ENCODE measurements around the gene DLG5. TPM values are rescaled to one million over a fixed set of nuclear protein-coding genes. Genes with fewer than 3 reads are reported as not detected.
A peak's percentile ranks its signal among the peaks of the same experiment; 100 is the strongest.

Gene DLG5
- total RNA-seq, 4 donors from 2014 or later: 28.6 to 51.2 (median 40.3) TPM

DNA sequence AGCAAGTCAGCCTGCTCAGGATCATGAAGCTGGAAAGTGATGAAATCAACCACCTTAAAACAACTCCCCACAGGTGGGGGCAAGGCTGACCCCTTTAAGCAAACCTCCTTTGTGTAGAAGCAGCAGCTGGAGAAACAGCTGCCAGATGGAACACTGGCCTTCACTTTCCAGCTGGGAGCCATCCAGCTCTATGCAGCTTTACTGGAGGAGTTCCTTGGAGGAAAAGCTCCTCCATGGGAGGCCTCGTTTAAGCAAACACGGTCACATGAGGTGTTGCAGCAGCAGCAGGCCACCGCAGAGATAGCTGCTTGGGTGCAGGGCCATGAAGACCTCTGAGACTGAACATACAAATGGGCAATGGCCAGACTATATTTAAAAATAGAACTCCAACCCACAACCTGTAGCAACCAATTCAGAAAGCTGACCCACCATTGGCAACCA, 13.0 kb upstream of the DLG5 start:
- DNase-seq: peak; percentile 59 to 67
- no peaks in the 10 kb centered on the region for H3K27me3 ChIP-seq
- TF ChIP-seq, protein P1, sequence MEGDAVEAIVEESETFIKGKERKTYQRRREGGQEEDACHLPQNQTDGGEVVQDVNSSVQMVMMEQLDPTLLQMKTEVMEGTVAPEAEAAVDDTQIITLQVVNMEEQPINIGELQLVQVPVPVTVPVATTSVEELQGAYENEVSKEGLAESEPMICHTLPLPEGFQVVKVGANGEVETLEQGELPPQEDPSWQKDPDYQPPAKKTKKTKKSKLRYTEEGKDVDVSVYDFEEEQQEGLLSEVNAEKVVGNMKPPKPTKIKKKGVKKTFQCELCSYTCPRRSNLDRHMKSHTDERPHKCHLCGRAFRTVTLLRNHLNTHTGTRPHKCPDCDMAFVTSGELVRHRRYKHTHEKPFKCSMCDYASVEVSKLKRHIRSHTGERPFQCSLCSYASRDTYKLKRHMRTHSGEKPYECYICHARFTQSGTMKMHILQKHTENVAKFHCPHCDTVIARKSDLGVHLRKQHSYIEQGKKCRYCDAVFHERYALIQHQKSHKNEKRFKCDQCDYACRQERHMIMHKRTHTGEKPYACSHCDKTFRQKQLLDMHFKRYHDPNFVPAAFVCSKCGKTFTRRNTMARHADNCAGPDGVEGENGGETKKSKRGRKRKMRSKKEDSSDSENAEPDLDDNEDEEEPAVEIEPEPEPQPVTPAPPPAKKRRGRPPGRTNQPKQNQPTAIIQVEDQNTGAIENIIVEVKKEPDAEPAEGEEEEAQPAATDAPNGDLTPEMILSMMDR (IDR thresholded peaks at IDR 0.05 in 4 of 5, conservative IDR thresholded peaks at IDR 0.05 in 1 of 5): no peak
- no peak for TF ChIP-seq POLR2A (IDR thresholded peaks at IDR 0.05)
- intact Hi-C loops (cut with DNase I; ENCODE audit: low total_unique reads) (no loop called here), in situ Hi-C loops (cut with MboI; ENCODE audit: low sequenced_read_pairs in 4 of 4) (no loop called here)
- peak overlapping the region; percentile 39 to 52 (median 48) for H3K27ac ChIP-seq
- no peak overlapping the region for H3K4me3 ChIP-seq
- peak; percentile 44 to 55 for ATAC-seq
- H3K36me3 ChIP-seq: no peaks in the 10 kb centered on the region
- H3K4me1 ChIP-seq: peaks cover 6 to 12% of the 10 kb centered on the region in 2 donors
- H3K9me3 ChIP-seq: no peaks in the 10 kb centered on the region

DNA sequence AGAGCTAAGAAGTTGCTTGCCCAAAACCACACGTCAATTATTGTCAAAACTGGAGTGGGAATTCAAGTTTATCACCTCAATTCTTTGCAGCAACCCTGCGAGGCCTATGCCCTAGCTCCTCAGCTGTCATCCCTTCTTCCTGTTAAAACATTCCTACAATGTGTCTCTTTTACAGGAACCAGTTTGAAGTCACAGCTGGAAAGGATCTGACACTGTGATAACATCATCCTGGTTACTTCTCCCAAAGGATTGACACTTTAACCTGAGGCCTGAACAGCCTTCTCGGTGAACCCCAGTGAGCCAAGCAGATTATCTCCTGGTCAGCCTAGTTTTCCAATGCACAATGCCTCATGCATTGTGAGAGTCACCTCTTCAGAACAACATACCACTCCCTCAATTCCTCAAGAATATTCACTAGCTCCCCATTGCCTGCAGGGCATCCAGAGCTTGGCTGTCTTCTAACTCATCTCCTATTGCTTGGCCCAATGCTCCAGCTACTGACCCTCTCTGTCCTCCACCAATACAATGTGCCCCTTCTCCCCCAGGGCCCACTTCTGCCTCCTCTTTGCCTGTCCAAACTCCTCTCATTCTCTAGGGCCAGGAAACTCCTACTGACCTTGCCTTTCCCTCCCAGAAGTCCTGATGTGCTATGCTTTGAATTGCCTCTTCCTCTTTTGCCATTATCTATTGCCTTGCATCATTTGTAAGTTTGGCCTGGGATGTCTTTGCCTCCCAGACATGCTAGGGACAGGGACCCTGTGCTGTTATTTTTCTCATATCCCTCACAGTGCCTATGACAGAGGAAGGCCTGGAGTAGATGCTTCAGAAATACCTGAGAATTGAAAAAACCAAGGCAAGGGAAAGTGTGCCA, 10.4 kb upstream of the DLG5 start:
- no peak for TF ChIP-seq POLR2A (IDR thresholded peaks at IDR 0.05)
- TF ChIP-seq, protein P1 (IDR thresholded peaks at IDR 0.05 in 4 of 5, conservative IDR thresholded peaks at IDR 0.05 in 1 of 5): no peak
- ATAC-seq (no peak), DNase-seq (no peak)
- no peaks in the 10 kb centered on the region for H3K36me3 ChIP-seq
- H3K9me3 ChIP-seq: no peaks in the 10 kb centered on the region
- H3K4me1 ChIP-seq: peaks cover 6 to 8% of the 10 kb centered on the region in 2 donors
- in situ Hi-C loops (cut with MboI; ENCODE audit: low sequenced_read_pairs in 4 of 4) (no loop called here), intact Hi-C loops (cut with DNase I; ENCODE audit: low total_unique reads) (no loop called here)
- H3K27me3 ChIP-seq: no peaks in the 10 kb centered on the region
- no peak overlapping the region for H3K27ac ChIP-seq
- H3K4me3 ChIP-seq: no peak overlapping the region

DNA sequence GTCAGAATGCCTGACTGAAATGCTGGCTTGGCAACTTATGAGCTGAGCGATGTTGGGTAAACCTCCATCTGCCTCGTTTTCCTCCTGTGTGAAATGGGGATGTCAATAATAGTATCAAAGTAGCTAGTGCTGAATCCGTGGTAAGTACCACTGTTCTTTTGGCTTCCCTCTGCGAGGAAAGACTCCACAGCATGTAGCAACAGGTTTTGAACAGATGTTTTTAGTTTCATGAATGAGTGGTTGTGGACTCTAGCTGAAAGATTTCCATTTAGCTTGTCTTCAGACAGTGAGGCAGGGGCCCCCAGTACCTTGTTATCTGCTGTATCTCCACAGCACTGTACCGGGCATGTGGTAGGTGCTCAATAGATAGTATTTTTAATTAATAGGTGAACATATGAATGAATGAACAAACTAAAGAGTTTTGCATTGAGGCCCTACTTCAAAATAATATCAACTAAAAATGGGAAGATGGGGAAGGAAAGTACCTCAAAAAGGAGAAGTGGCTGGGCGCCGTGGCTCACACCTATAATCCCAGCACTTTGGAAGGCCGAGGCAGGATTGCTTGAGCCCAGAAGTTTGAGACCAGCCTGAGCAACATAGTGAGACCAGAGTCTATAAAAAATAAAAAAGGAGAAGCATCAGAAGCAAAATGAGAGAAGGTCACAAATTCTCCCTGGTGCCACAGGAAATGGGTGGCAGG, 5.6 kb upstream of the DLG5 start:
- Histone ChIP-seq H3K36me3 (no peaks in the 10 kb centered on the region), H3K27me3 (no peaks in the 10 kb centered on the region), H3K4me1 (peaks cover 0 to 5% of the 10 kb centered on the region in 2 donors), H3K27ac (no peak overlapping the region), H3K9me3 (no peaks in the 10 kb centered on the region), H3K4me3 (no peak overlapping the region)
- no peak for TF ChIP-seq POLR2A (IDR thresholded peaks at IDR 0.05)
- TF ChIP-seq, protein P1 (IDR thresholded peaks at IDR 0.05 in 4 of 5, conservative IDR thresholded peaks at IDR 0.05 in 1 of 5): no peak
- DNase-seq (no peak), ATAC-seq (no peak)
- in situ Hi-C loops (cut with MboI; ENCODE audit: low sequenced_read_pairs in 4 of 4) (no loop called here), intact Hi-C loops (cut with DNase I; ENCODE audit: low total_unique reads) (no loop called here)

DNA sequence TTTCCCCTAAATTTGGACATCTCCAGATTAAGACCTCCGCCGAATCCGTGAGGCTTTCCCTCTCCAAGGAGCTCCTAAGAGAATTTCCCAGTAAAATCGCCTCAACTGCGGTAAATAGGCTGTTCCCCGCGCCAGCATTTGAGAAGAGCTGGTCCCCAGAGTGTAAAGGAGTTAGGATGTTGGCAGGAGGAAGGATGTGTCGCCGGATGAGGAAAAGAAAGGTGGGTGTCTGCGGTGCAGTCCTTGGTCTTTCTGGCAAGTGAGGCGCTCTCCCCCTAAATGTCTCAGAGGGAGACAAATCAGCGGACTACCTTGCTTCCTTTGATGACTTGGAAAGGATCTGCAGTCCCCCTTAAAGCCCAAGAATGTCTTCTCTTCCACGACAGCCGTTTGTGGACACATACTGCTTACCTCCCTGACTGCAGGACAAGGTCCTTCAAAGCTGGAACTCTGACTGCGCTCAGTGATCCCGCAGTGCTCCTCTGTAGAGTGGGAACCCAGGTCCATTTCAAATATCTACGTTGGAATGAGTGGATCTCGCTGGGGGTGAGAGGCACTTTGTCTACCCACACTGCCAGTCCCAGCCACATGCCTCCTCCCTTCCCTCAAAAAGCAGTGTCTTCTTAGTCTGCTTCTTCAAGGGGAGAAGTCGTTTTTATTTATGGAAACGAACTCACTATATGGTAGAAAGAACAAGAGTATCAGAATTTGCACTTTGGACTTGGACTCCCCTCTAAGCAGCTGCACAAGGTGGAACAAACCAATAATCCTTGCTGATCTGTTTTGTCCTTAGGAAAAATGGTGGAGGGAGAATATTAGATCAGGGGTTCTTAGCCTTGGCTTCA, 1.1 kb upstream of the DLG5 start:
- Histone ChIP-seq H3K36me3 (no peaks in the 10 kb centered on the region), H3K27me3 (no peaks in the 10 kb centered on the region), H3K27ac (peak overlapping the region; percentile 79 to 91 (median 84)), H3K9me3 (no peaks in the 10 kb centered on the region), H3K4me1 (peaks cover 22 to 23% of the 10 kb centered on the region in 2 donors), H3K4me3 (peak overlapping the region; percentile 62 to 84 (median 67))
- in situ Hi-C loops (cut with MboI; ENCODE audit: low sequenced_read_pairs in 4 of 4) (loop anchor here in 1 of 4 donors (10.0 kb wide), 1 partner anchor 83 kb away; no protein-coding TSS in a partner anchor), intact Hi-C loops (cut with DNase I; ENCODE audit: low total_unique reads) (loop anchor here (2.0 kb wide), 2 partner anchors 45 to 81 kb away; no protein-coding TSS in a partner anchor)
- no peak for TF ChIP-seq POLR2A (IDR thresholded peaks at IDR 0.05)
- TF ChIP-seq, protein P1 (IDR thresholded peaks at IDR 0.05 in 4 of 5, conservative IDR thresholded peaks at IDR 0.05 in 1 of 5): no peak
- ATAC-seq: peak in 1 of 2 donors; percentile 5
- no peak for DNase-seq

Data from gastrocnemius medialis (tissue), 4 donors.